IMR-90 (cell line): ENCODE measurements around the gene POU2F1. TPM values are rescaled to one million over a fixed set of nuclear protein-coding genes. Genes with fewer than 3 reads are reported as not detected.

Experiments used
- ATAC-seq: fragments of 200-7000 bp; cut with Tn5 transposase; 2 replicates; pipeline ENCODE4 v1.9.1; 2020; ENCODE audit warnings: low read depth, mild to moderate bottlenecking, moderate library complexity
- BruUV-seq: library from RNA; stranded (reverse); fragments of 400-500 nt; replicated peaks from 2 replicates; lab custom pipeline; 2021; lab: Mats Ljungman, UMichigan
- CTCF ChIA-PET: fragments of 300-600 bp; formaldehyde crosslinking; extraction: SDS; loops from one replicate; lab custom pipeline; 2021; ENCODE audit warnings: antibody characterized with exemption; lab: Yijun Ruan, JAX
- POLR2A ChIA-PET: fragments of 300-600 bp; sonication (Branson Sonifier 250); formaldehyde crosslinking; loops from one replicate; lab custom pipeline; 2022; ENCODE audit warnings: antibody characterized with exemption; ENCODE audit not compliant: unreplicated experiment; lab: Charles Lee
- DNase-seq: peaks from one replicate; pipeline ENCODE4 v3.0.0; 2013
- H2AFZ ChIP-seq: replicated peaks from 2 replicates; pipeline ENCODE3; 2013; ENCODE audit warnings: low read length, mild to moderate bottlenecking; ENCODE audit not compliant: poor library complexity
- H2AK5ac ChIP-seq: 2 replicates; pipeline ENCODE4 v1.6.1; 2013; ENCODE audit warnings: low read depth, low read length, inconsistent platforms
- H2AK9ac ChIP-seq: replicated peaks from 2 replicates; pipeline ENCODE3; 2013; ENCODE audit warnings: mild to moderate bottlenecking, low read depth, low read length, moderate library complexity; ENCODE audit not compliant: poor library complexity
- H2BK120ac ChIP-seq: 2 replicates; pipeline ENCODE4 v1.6.1; 2013; ENCODE audit warnings: low read depth, low read length, inconsistent platforms
- H2BK15ac ChIP-seq: 3 replicates; pipeline ENCODE4 v1.6.1; 2013; ENCODE audit warnings: low read depth, low read length, inconsistent platforms
- H2BK20ac ChIP-seq: 2 replicates; pipeline ENCODE4 v1.6.1; 2013; ENCODE audit warnings: low read depth, mild to moderate bottlenecking, inconsistent platforms, low read length, moderate library complexity
- H2BK5ac ChIP-seq: 2 replicates; pipeline ENCODE4 v1.6.1; 2013; ENCODE audit warnings: mild to moderate bottlenecking, low read depth, low read length, inconsistent platforms; ENCODE audit not compliant: poor library complexity, severe bottlenecking
- H3K14ac ChIP-seq: replicated peaks from 2 replicates; pipeline ENCODE4 v1.6.1; 2013; ENCODE audit warnings: low read depth, low read length, inconsistent platforms
- H3K18ac ChIP-seq: 2 replicates; pipeline ENCODE4 v1.6.1; 2013; ENCODE audit warnings: low read depth, low read length, control low read depth
- H3K23ac ChIP-seq: 2 replicates; pipeline ENCODE4 v1.6.1; 2013; ENCODE audit warnings: low read depth, low read length, inconsistent platforms
- H3K27ac ChIP-seq: 2 replicates; pipeline ENCODE4 v1.5.1; 2013; ENCODE audit warnings: mild to moderate bottlenecking, control low read depth, low read length; ENCODE audit not compliant: insufficient read depth
- H3K27me3 ChIP-seq: 2 replicates; pipeline ENCODE4 v1.6.1; 2013; ENCODE audit warnings: low read length; ENCODE audit not compliant: control insufficient read depth, insufficient read depth
- H3K36me3 ChIP-seq: 2 replicates; pipeline ENCODE4 v1.6.1; 2013; ENCODE audit warnings: low read length, mixed read lengths; ENCODE audit not compliant: control insufficient read depth, insufficient read depth
- H3K4ac ChIP-seq: 2 replicates; pipeline ENCODE4 v1.6.1; 2013; ENCODE audit warnings: low read depth, low read length, inconsistent platforms
- H3K4me1 ChIP-seq: 2 replicates; pipeline ENCODE4 v1.6.1; 2013; ENCODE audit warnings: low read length, mixed read lengths; ENCODE audit not compliant: control insufficient read depth, insufficient read depth
- H3K4me2 ChIP-seq: 2 replicates; pipeline ENCODE4 v1.6.1; 2013; ENCODE audit warnings: low read depth, mild to moderate bottlenecking, control low read depth, low read length, moderate library complexity
- H3K4me3 ChIP-seq: 2 replicates; pipeline ENCODE4 v1.5.1; 2013; ENCODE audit warnings: low read depth, mild to moderate bottlenecking, control low read depth, low read length, moderate library complexity; ENCODE audit not compliant: insufficient read depth
- H3K56ac ChIP-seq: 2 replicates; pipeline ENCODE4 v1.6.1; 2013; ENCODE audit warnings: low read length, inconsistent platforms; ENCODE audit not compliant: insufficient read depth; ENCODE audit errors: extremely low read depth
- H3K79me1 ChIP-seq, 2 experiments: 2 replicates each; pipeline ENCODE4 v1.6.1; 2013; ENCODE audit warnings: low read length in 2 of 2, inconsistent platforms in 1 of 2, low read depth in 1 of 2
- H3K9ac ChIP-seq: 2 replicates; pipeline ENCODE4 v1.6.1; 2013; ENCODE audit warnings: low read depth, low read length, control low read depth
- H3K9me1 ChIP-seq: 2 replicates; pipeline ENCODE4 v1.6.1; 2013; ENCODE audit warnings: low read length, inconsistent platforms; ENCODE audit not compliant: insufficient read depth
- H3K9me3 ChIP-seq: 2 replicates; pipeline ENCODE4 v1.6.1; 2013; ENCODE audit warnings: low read length; ENCODE audit not compliant: control insufficient read depth, insufficient read depth
- H4K20me1 ChIP-seq: 2 replicates; pipeline ENCODE4 v1.6.1; 2013; ENCODE audit warnings: low read length, inconsistent platforms; ENCODE audit not compliant: insufficient read depth
- H4K5ac ChIP-seq: 2 replicates; pipeline ENCODE4 v1.6.1; 2013; ENCODE audit warnings: mild to moderate bottlenecking, low read depth, low read length, control low read depth
- H4K8ac ChIP-seq, 2 experiments: 2 replicates each; pipeline ENCODE4 v1.6.1; 2013; ENCODE audit warnings: low read depth in 2 of 2, low read length in 2 of 2, control low read depth in 1 of 2, inconsistent platforms in 1 of 2
- H4K91ac ChIP-seq: 2 replicates; pipeline ENCODE4 v1.6.1; 2013; ENCODE audit warnings: low read depth, low read length, inconsistent platforms; ENCODE audit not compliant: insufficient read depth
- ELK1 ChIP-seq: fragments of 150-350 bp; IDR thresholded peaks from 2 replicates; pipeline ENCODE4 v1.6.1; 2016; ENCODE audit warnings: low read depth, mild to moderate bottlenecking, low read length, moderate library complexity, borderline replicate concordance
- MAZ ChIP-seq: IDR thresholded peaks from 2 replicates; pipeline ENCODE4 v1.6.1; 2012; ENCODE audit warnings: low read depth, mild to moderate bottlenecking, low read length, improper control_type of control experiment, moderate library complexity, borderline replicate concordance
- RCOR1 ChIP-seq: IDR thresholded peaks from 2 replicates; pipeline ENCODE4 v1.6.1; 2012; ENCODE audit warnings: mild to moderate bottlenecking, low read length, improper control_type of control experiment; ENCODE audit not compliant: insufficient replicate concordance
- WGBS, 2 experiments: methylation state at CpG; one replicate each; pipeline versions ENCODE4 v1.1.5 to v1.1.7; 2013; ENCODE audit warnings: missing lambda C conversion rate in 2 of 2; ENCODE audit not compliant: insufficient read length in 1 of 2; ENCODE audit errors: extremely low coverage in 2 of 2; 5-methylcytosine and 5-hydroxymethylcytosine counted together
- dilution Hi-C: fragments of 300-500 bp; cut with HindIII; formaldehyde crosslinking; loops from one replicate; pipeline ENCODE4 v1.14.3; 2018; ENCODE audit warnings: low sequenced_read_pairs; ENCODE audit not compliant: unreplicated experiment
- in situ Hi-C: fragments of 300-500 bp; cut with MboI; formaldehyde crosslinking; loops from 3 replicates; pipeline ENCODE4 v1.14.3; 2019; ENCODE audit warnings: low sequenced_read_pairs, inconsistent platforms, mixed read lengths
- intact Hi-C: fragments of 100-400 bp; cut with micrococcal nuclease; formaldehyde crosslinking; loops from 2 replicates; pipeline ENCODE4 v1.10.0; 2022
- polyA plus RNA-seq, 3 experiments: library from polyadenylated mRNA; depleted of rRNA; stranded (reverse); fragments of >200 nt; gene quantifications; 2 replicates each; pipeline ENCODE4 v1.2.3, GENCODE V29; 2012; ENCODE audit warnings: low replicate concordance in 1 of 3
- total RNA-seq: library from RNA; depleted of rRNA; stranded (reverse); fragments of >200 nt; gene quantifications from 2 replicates; pipeline ENCODE4 v1.2.3, GENCODE V29; 2012

POU2F1 gene
- total and polyA plus RNA-seq, 2 of the 4 experiments (the other 2 are of a cell fraction) = 1.2 to 3.4 TPM

GRCh38 chr1:167206166-167206835, 14.4 kb upstream of the POU2F1 start:
- no peak overlapping the region for H4K5ac ChIP-seq
- BruUV-seq = no TSS peak
- H3K9ac ChIP-seq = no peak overlapping the region
- H3K27me3 ChIP-seq = peaks cover 10% of the 10 kb centered on the region
- no peaks in the 10 kb centered on the region for H3K4me1 ChIP-seq
- no peak overlapping the region for H3K4me2 ChIP-seq
- no peak for TF ChIP-seq MAZ
- no peak for TF ChIP-seq ELK1
- no peak for TF ChIP-seq RCOR1
- H4K91ac ChIP-seq = no peak overlapping the region
- no peak overlapping the region for H3K18ac ChIP-seq
- H3K9me1 ChIP-seq = no peaks in the 10 kb centered on the region
- H2AK9ac ChIP-seq = no peak overlapping the region
- ChIA-PET POLR2A (no interaction called here), CTCF (no interaction called here)
- no peak overlapping the region for H3K23ac ChIP-seq
- H3K9me3 ChIP-seq = 0 out of 2 replicates have a peak, but pooled peaks cover 2% of the 10 kb centered on the region
- dilution Hi-C loops = no loop called here
- intact Hi-C loops = no loop called here
- H2BK5ac ChIP-seq = no peak overlapping the region
- H3K14ac ChIP-seq = no peak overlapping the region
- no peak overlapping the region for H3K4ac ChIP-seq
- no peak overlapping the region for H2AFZ ChIP-seq
- no CpG with 5 or more reads among the region's 3 CpGs for WGBS, 2 experiments
- H2BK120ac ChIP-seq = no peak overlapping the region
- DNase-seq (no peak), ATAC-seq (no peak)
- H4K20me1 ChIP-seq = no peaks in the 10 kb centered on the region
- H2BK15ac ChIP-seq = no peak overlapping the region
- H3K27ac ChIP-seq = no peak overlapping the region
- H4K8ac ChIP-seq = no peak overlapping the region
- no peak overlapping the region for H2BK20ac ChIP-seq
- in situ Hi-C loops = no loop called here
- no peak overlapping the region for H3K56ac ChIP-seq
- H3K79me1 ChIP-seq = no peaks in the 10 kb centered on the region
- no peak overlapping the region for H2AK5ac ChIP-seq
- no peaks in the 10 kb centered on the region for H3K36me3 ChIP-seq
- no peak overlapping the region for H3K4me3 ChIP-seq
